Spleen (tissue), 7 donors: ENCODE data around the gene APBB2.

Experiments used
- POLR2A ChIP-seq, 3 donors: fragments of 450-650 bp; IDR thresholded peaks; one replicate each; pipeline ENCODE4 v1.5.1; 2017; ENCODE audit warnings: antibody characterized with exemption in 3 of 3, mild to moderate bottlenecking in 1 of 3
- POLR2AphosphoS5 ChIP-seq, 3 donors: sonication (generic); formaldehyde crosslinking; IDR thresholded peaks; one replicate each; pipeline ENCODE4 v1.5.1; 2017; ENCODE audit warnings: antibody characterized with exemption in 3 of 3
- TF ChIP-seq, protein P1 (sequence below), 11 experiments: fragments of 200-600 bp in 7 of 11; fragments of 450-650 bp in 4 of 11; sonication (generic) in 4 of 11; IDR thresholded peaks in 8 of 11; conservative IDR thresholded peaks in 3 of 11; 1 replicate in 7 of 11; 2 replicates in 4 of 11; pipeline versions ENCODE4 v1.4.0 to v1.8.0; 2016 to 2021; ENCODE audit warnings: antibody characterized with exemption in 11 of 11, inconsistent platforms in 4 of 11, mild to moderate bottlenecking in 1 of 11
- donor health status: DM: no; HTN: no; CAD: no; lungs with moderate emphysema.
- donor health status: DM: no; HTN: no; CAD: no.
- donor health status: DM: no; HTN: no; CAD: no.

DNA sequence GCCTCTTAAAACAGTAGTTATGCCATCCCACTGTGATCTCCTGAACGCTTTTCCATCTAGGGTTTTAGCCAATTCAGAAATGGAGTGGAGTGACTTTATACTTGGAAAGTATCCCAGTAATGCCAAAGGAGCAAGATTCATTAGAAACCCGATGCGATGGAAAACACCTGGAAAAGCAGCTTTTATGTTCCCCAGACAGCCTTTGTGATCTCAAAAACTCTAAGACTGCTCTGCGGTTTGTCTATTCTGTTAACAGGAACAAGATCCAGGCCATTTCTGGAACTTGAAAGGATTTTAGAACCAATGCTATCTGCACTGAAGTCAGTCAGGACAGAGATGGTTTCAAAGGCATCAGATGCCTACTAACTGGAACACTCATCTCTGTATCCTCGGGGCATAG is 145.1 kb downstream of the APBB2 start:
- TF ChIP-seq, protein P1, sequence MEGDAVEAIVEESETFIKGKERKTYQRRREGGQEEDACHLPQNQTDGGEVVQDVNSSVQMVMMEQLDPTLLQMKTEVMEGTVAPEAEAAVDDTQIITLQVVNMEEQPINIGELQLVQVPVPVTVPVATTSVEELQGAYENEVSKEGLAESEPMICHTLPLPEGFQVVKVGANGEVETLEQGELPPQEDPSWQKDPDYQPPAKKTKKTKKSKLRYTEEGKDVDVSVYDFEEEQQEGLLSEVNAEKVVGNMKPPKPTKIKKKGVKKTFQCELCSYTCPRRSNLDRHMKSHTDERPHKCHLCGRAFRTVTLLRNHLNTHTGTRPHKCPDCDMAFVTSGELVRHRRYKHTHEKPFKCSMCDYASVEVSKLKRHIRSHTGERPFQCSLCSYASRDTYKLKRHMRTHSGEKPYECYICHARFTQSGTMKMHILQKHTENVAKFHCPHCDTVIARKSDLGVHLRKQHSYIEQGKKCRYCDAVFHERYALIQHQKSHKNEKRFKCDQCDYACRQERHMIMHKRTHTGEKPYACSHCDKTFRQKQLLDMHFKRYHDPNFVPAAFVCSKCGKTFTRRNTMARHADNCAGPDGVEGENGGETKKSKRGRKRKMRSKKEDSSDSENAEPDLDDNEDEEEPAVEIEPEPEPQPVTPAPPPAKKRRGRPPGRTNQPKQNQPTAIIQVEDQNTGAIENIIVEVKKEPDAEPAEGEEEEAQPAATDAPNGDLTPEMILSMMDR (IDR thresholded peaks at IDR 0.05 in 8 of 11, conservative IDR thresholded peaks at IDR 0.05 in 3 of 11) = no peak
- TF ChIP-seq POLR2A (IDR thresholded peaks at IDR 0.05) = no peak
- TF ChIP-seq POLR2AphosphoS5 (IDR thresholded peaks at IDR 0.05) = no peak
